ENCODE data around the gene PFDN6.

- TF ChIP-seq CTCF (IDR thresholded peaks at IDR 0.05; ENCODE audit: low read length) (no peak), EZH2 (optimal IDR thresholded peaks at IDR 0.05; ENCODE audit: low read depth, low read length) (no peak), EZH2phosphoT487 (IDR thresholded peaks at IDR 0.05; ENCODE audit: low read length) (no peak)
Measured at GRCh38 chr6:33336495-33336894, 47.1 kb downstream of the PFDN6 start.

Data from MM.1S (cell line).